Measurements from ENCODE around the gene KCTD4.

KCTD4 gene

GRCh38 chr13:45178349-45179162 lies 22.3 kb downstream of the KCTD4 start:
- no peak for DNase-seq (ENCODE audit: low read depth in 2 of 2)

- DNase-seq (ENCODE audit: low read depth in 2 of 2), result no peak
Observed at GRCh38 chr13:45174478-45174877, 26.4 kb downstream of the KCTD4 start.

GRCh38 chr13:45168555-45168930 lies 32.3 kb downstream of the KCTD4 start:
- DNase-seq (ENCODE audit: low read depth in 2 of 2), result no peak

GRCh38 chr13:45167611-45168554 lies 33.0 kb downstream of the KCTD4 start:
- no peak for DNase-seq (ENCODE audit: low read depth in 2 of 2)

GRCh38 chr13:45166858-45167257 lies 34.0 kb downstream of the KCTD4 start:
- DNase-seq (ENCODE audit: low read depth in 2 of 2), result no peak

- no peak for DNase-seq (ENCODE audit: low read depth in 2 of 2)
Observed at GRCh38 chr13:45162821-45163220, 38.0 kb downstream of the KCTD4 start.

GRCh38 chr13:45162194-45162593 lies 38.7 kb downstream of the KCTD4 start:
- DNase-seq (ENCODE audit: low read depth in 2 of 2), result no peak

GRCh38 chr13:45156565-45157361 lies 44.1 kb downstream of the KCTD4 start:
- DNase-seq (ENCODE audit: low read depth in 2 of 2), result no peak

- DNase-seq (ENCODE audit: low read depth in 2 of 2), result no peak
Observed at GRCh38 chr13:45149964-45150363, 50.9 kb downstream of the KCTD4 start.

- no peak for DNase-seq (ENCODE audit: low read depth in 2 of 2)
Observed at GRCh38 chr13:45143346-45143751, 57.5 kb downstream of the KCTD4 start.
